Transverse colon (tissue), 4 donors: ENCODE results near the gene MYOC.

Experiments used
- CTCF ChIP-seq, 5 experiments: fragments of 200-600 bp in 3 of 5; fragments of 450-650 bp in 2 of 5; sonication (generic) in 3 of 5; IDR thresholded peaks; 1 replicate in 2 of 5; 2 replicates in 3 of 5; pipeline ENCODE4 v1.5.1; 2016 to 2017; ENCODE audit warnings: antibody characterized with exemption in 5 of 5, inconsistent platforms in 3 of 5, mild to moderate bottlenecking in 2 of 5, moderate library complexity in 1 of 5
- EP300 ChIP-seq: sonication (generic); formaldehyde crosslinking; IDR thresholded peaks from one replicate; pipeline ENCODE4 v1.6.1; 2017; ENCODE audit warnings: antibody characterized with exemption, low read depth
- POLR2A ChIP-seq: fragments of 450-650 bp; IDR thresholded peaks from one replicate; pipeline ENCODE4 v1.6.1; 2016; ENCODE audit warnings: antibody characterized with exemption, mild to moderate bottlenecking, moderate library complexity
- POLR2AphosphoS5 ChIP-seq, 3 donors: sonication (generic); formaldehyde crosslinking; IDR thresholded peaks; one replicate each; pipeline ENCODE4 v1.6.1; 2016; ENCODE audit warnings: antibody characterized with exemption in 3 of 3

DNA sequence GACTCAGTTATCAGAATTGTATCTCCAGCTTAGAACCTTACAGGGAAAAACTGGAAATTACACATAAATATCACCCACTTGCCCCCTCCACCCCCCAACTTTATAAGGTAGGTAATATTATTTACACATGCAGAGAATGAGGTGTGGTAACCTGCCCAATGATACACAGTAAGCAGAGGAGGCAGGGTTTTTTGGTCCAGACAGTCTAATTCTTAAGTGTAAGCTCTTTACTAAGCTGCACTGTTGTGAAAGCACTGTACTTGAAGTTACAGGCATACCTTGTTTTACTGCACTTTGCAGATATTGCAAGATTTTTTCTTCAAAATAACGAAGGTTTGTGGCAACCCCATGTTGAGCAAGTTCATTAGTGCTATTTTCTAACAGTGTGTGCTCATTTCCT is 55.3 kb downstream of the MYOC start:
- TF ChIP-seq POLR2A (no peak), CTCF (IDR thresholded peaks at IDR 0.05) (no peak), POLR2AphosphoS5 (IDR thresholded peaks at IDR 0.05) (no peak), EP300 (no peak)
